MM.1S (cell line): ENCODE data around the gene MMP20.

Experiments used
- DNase-seq: peaks from one replicate; pipeline ENCODE4 v3.0.0-alpha.2; 2015
- H2AFZ ChIP-seq: fragments of 300-600 bp; sonication (generic); 2 replicates; pipeline ENCODE4 v1.6.0; 2016; ENCODE audit warnings: antibody characterized with exemption, low read length
- H3F3A ChIP-seq: fragments of 300-600 bp; sonication (generic); 2 replicates; pipeline ENCODE4 v1.6.1; 2016; ENCODE audit warnings: mild to moderate bottlenecking, antibody characterized with exemption, low read length, moderate library complexity, mixed read lengths; ENCODE audit not compliant: insufficient read depth
- H3K27ac ChIP-seq: fragments of 300-600 bp; sonication (generic); 2 replicates; pipeline ENCODE4 v1.5.1; 2016; ENCODE audit warnings: mild to moderate bottlenecking, low read length
- H3K27me3 ChIP-seq: fragments of 300-600 bp; sonication (generic); replicated peaks from 2 replicates; pipeline ENCODE4 v1.6.0; 2016; ENCODE audit warnings: low read length; ENCODE audit not compliant: insufficient read depth
- H3K36me3 ChIP-seq: fragments of 300-600 bp; sonication (generic); replicated peaks from 2 replicates; pipeline ENCODE4 v1.6.1; 2016; ENCODE audit warnings: mild to moderate bottlenecking, low read length, mixed read lengths; ENCODE audit not compliant: insufficient read depth
- H3K4me1 ChIP-seq: fragments of 300-600 bp; sonication (generic); 2 replicates; pipeline ENCODE4 v1.6.1; 2016; ENCODE audit warnings: low read length, mixed read lengths
- H3K4me2 ChIP-seq: fragments of 300-600 bp; sonication (generic); 2 replicates; pipeline ENCODE4 v1.6.0; 2016; ENCODE audit warnings: low read depth, low read length
- H3K4me3 ChIP-seq: fragments of 300-600 bp; sonication (generic); 2 replicates; pipeline ENCODE4 v1.5.1; 2016; ENCODE audit warnings: low read length, mixed read lengths
- H3K79me2 ChIP-seq: fragments of 300-600 bp; sonication (generic); 2 replicates; pipeline ENCODE4 v1.6.1; 2016; ENCODE audit warnings: mixed run types, low read length, mixed read lengths
- H3K9ac ChIP-seq: fragments of 300-600 bp; sonication (generic); 2 replicates; pipeline ENCODE4 v1.6.1; 2016; ENCODE audit warnings: low read length, mixed read lengths
- H3K9me2 ChIP-seq: fragments of 300-600 bp; sonication (generic); replicated peaks from 2 replicates; pipeline ENCODE4 v1.6.1; 2016; ENCODE audit warnings: mild to moderate bottlenecking, low read length, mixed read lengths; ENCODE audit not compliant: insufficient read depth
- H3K9me3 ChIP-seq: fragments of 300-600 bp; sonication (generic); replicated peaks from 2 replicates; pipeline ENCODE4 v1.6.1; 2016; ENCODE audit warnings: mild to moderate bottlenecking, low read length, mixed read lengths; ENCODE audit not compliant: insufficient read depth
- H4K20me1 ChIP-seq: fragments of 300-600 bp; sonication (generic); 2 replicates; pipeline ENCODE4 v1.6.1; 2016; ENCODE audit warnings: mild to moderate bottlenecking, low read length, moderate library complexity, mixed read lengths; ENCODE audit not compliant: insufficient read depth
- EZH2 ChIP-seq: fragments of 300-600 bp; sonication (generic); optimal IDR thresholded peaks from 2 replicates; pipeline ENCODE3; 2017; ENCODE audit warnings: low read depth, mild to moderate bottlenecking, antibody characterized with exemption, low read length, mixed read lengths
- EZH2phosphoT487 ChIP-seq: fragments of 300-600 bp; sonication (generic); IDR thresholded peaks from 2 replicates; pipeline ENCODE4 v1.6.1; 2018; ENCODE audit warnings: antibody characterized with exemption, low read length
- TF ChIP-seq, protein P1 (sequence below): fragments of 300-600 bp; sonication (generic); IDR thresholded peaks from 2 replicates; pipeline ENCODE4 v1.5.1; 2016; ENCODE audit warnings: antibody characterized with exemption, low read length, mixed read lengths

The MMP20 gene

DNA sequence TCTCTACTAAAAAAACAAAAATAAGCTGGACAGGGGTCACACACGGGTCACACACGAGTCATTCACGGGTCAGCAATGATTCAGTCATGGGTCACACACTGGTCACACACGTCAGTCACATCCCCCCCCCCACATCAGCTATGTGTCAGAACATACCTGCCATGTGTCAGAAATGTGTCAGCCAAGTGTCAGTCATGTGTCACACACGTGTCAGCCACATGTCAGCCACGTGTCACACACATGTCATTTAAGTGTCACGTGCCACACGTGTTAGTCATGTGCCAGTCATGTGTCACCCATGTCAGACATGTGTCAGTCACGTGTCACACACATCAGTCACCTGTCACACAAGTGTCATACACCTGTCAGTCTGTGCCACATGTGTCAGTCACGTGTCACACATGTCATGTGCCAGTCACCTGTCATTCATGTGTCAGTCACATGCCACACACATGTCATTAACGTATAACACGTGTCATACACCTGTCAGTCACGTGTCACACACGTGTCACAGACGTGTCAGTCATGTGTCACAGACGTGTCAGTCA lies 28.7 kb upstream of the MMP20 start:
- Histone ChIP-seq H3K79me2 (no peaks in the 10 kb centered on the region), H3F3A (no peaks in the 10 kb centered on the region), H3K9me2 (no peaks in the 10 kb centered on the region), H3K36me3 (no peaks in the 10 kb centered on the region), H3K4me1 (no peaks in the 10 kb centered on the region), H3K9me3 (no peaks in the 10 kb centered on the region), H3K27me3 (no peaks in the 10 kb centered on the region), H3K27ac (no peak overlapping the region), H2AFZ (no peak overlapping the region), H3K9ac (no peak overlapping the region), H4K20me1 (no peaks in the 10 kb centered on the region), H3K4me2 (no peak overlapping the region), H3K4me3 (no peak overlapping the region)
- TF ChIP-seq EZH2 = no peak
- no peak for DNase-seq

DNA sequence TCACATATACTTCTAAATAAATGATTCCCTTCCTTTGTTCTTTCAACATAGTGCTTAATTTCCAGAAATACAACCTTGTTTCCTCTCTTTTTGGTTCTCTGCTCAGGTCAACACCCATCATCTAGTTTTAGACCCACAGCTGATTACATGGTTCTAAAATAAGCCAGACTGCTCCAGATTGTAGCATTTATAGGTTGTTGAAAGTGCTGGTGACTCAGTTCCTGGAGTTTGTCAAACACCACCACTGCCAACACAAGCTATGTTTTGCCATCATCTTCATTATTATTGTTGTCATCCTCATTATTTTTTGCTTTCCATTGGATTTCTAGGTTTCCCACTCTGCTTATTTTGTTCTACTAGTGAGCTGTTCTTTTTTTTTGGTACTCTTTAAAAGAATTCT lies 22.3 kb upstream of the MMP20 start:
- Histone ChIP-seq H3K36me3 (no peaks in the 10 kb centered on the region), H3K27ac (no peak overlapping the region), H3K4me3 (no peak overlapping the region), H3K79me2 (no peaks in the 10 kb centered on the region), H3K9me3 (no peaks in the 10 kb centered on the region), H4K20me1 (no peaks in the 10 kb centered on the region), H3K9me2 (no peaks in the 10 kb centered on the region), H3K27me3 (no peaks in the 10 kb centered on the region), H3K9ac (no peak overlapping the region), H3F3A (peaks cover 7% of the 10 kb centered on the region), H3K4me1 (no peaks in the 10 kb centered on the region), H2AFZ (no peak overlapping the region), H3K4me2 (no peak overlapping the region)
- no peak for DNase-seq
- TF ChIP-seq EZH2 (no peak), EZH2phosphoT487 (no peak)
- TF ChIP-seq, protein P1, sequence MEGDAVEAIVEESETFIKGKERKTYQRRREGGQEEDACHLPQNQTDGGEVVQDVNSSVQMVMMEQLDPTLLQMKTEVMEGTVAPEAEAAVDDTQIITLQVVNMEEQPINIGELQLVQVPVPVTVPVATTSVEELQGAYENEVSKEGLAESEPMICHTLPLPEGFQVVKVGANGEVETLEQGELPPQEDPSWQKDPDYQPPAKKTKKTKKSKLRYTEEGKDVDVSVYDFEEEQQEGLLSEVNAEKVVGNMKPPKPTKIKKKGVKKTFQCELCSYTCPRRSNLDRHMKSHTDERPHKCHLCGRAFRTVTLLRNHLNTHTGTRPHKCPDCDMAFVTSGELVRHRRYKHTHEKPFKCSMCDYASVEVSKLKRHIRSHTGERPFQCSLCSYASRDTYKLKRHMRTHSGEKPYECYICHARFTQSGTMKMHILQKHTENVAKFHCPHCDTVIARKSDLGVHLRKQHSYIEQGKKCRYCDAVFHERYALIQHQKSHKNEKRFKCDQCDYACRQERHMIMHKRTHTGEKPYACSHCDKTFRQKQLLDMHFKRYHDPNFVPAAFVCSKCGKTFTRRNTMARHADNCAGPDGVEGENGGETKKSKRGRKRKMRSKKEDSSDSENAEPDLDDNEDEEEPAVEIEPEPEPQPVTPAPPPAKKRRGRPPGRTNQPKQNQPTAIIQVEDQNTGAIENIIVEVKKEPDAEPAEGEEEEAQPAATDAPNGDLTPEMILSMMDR = no peak

DNA sequence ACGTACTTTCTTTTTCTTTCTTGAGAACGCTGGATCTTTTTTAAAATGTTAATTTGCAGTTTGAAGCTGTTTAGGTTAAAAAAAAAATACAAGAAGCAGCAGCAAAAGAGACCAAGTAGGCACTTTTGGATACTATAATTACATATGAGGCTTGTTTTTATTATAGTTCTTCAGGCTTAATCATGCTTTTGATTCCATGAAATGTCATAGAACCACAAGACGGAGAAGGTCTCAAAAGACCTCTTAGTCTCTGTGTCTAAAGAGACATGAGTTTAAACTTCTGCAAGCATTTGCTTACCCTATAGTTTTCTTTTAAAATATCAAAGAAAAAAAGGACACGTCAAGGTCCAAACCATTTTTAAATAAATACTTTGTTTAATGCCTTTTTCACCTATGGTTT lies 18.8 kb upstream of the MMP20 start:
- Histone ChIP-seq H3K4me2 (peak overlapping the region; percentile 33; the same call in 1 of the 2 replicates), H3K9me2 (no peaks in the 10 kb centered on the region), H3K79me2 (no peaks in the 10 kb centered on the region), H4K20me1 (no peaks in the 10 kb centered on the region), H3K9me3 (no peaks in the 10 kb centered on the region), H3K27ac (peak overlapping the region; percentile 52), H3K4me3 (peak overlapping the region; percentile 34), H3K36me3 (no peaks in the 10 kb centered on the region), H3K9ac (peak overlapping the region; percentile 29; the same call in 1 of the 2 replicates), H2AFZ (0 out of 2 replicates have a peak overlapping the region, but pooled peaks have one; percentile 53), H3F3A (peaks cover 7% of the 10 kb centered on the region), H3K27me3 (no peaks in the 10 kb centered on the region), H3K4me1 (no peaks in the 10 kb centered on the region)
- TF ChIP-seq, protein P1 = no peak
- no peak for TF ChIP-seq EZH2
- TF ChIP-seq EZH2phosphoT487 = no peak
- DNase-seq = peak; percentile 52

DNA sequence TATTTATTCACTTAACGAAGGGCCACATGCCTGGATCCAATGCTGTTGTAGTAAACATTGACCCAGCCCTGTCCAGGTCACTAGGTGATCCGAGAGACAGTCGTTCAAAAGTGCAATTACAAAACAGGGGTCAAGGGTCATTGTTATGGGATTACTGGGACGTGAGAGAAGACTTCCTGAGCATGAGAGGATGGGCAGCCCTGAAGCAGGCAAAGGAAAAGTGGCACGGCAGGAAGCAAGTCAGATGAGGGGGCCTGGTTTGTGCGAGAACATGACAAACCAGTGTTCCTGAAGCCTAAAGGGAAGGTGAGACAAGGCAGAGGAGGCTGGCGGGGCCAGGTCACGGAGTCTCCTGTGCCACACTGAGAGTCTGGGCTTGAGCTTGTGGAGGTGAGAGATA lies 15.8 kb upstream of the MMP20 start:
- Histone ChIP-seq H3K27ac (no peak overlapping the region), H3K9me3 (no peaks in the 10 kb centered on the region), H4K20me1 (no peaks in the 10 kb centered on the region), H2AFZ (no peak overlapping the region), H3K9ac (no peak overlapping the region), H3K79me2 (no peaks in the 10 kb centered on the region), H3F3A (peaks cover 7% of the 10 kb centered on the region), H3K27me3 (no peaks in the 10 kb centered on the region), H3K9me2 (no peaks in the 10 kb centered on the region), H3K4me1 (no peaks in the 10 kb centered on the region), H3K4me2 (no peak overlapping the region), H3K36me3 (no peaks in the 10 kb centered on the region), H3K4me3 (no peak overlapping the region)
- TF ChIP-seq, protein P1 = no peak
- TF ChIP-seq EZH2phosphoT487 (no peak), EZH2 (no peak)
- DNase-seq = no peak
